ENCODE results near the gene RXFP1.
A peak's percentile ranks its signal among the peaks of the same experiment; 100 is the strongest.
"Not testable (repeated sequence)": the region's sequence is repeated elsewhere in the genome, so short reads cannot be mapped to it uniquely, and the experiment has no call there.

RXFP1 gene

GRCh38 chr4:158621729-158622128 is 100.0 kb downstream of the RXFP1 start:
- DNase-seq, result no peak

- no peak for DNase-seq
Observed at GRCh38 chr4:158622251-158622650, 100.6 kb downstream of the RXFP1 start.

GRCh38 chr4:158624889-158625478 is 103.3 kb downstream of the RXFP1 start:
- DNase-seq, result no peak

GRCh38 chr4:158625544-158625943 is 103.9 kb downstream of the RXFP1 start:
- DNase-seq, result no peak

GRCh38 chr4:158630893-158631292 is 109.2 kb downstream of the RXFP1 start:
- no peak for DNase-seq

GRCh38 chr4:158636619-158637018 is 114.9 kb downstream of the RXFP1 start:
- no peak for DNase-seq

GRCh38 chr4:158644356-158644755 is 122.7 kb downstream of the RXFP1 start:
- no peak for DNase-seq

GRCh38 chr4:158644760-158645159 is 123.1 kb downstream of the RXFP1 start:
- no peak for DNase-seq

- DNase-seq, result no peak
Observed at GRCh38 chr4:158649111-158649680, 127.5 kb downstream of the RXFP1 start.

- no peak for DNase-seq
Observed at GRCh38 chr4:158652920-158653319, 131.2 kb downstream of the RXFP1 start.

GRCh38 chr4:158656439-158656838 is 134.8 kb downstream of the RXFP1 start:
- no peak for DNase-seq

GRCh38 chr4:158657291-158657690 is 135.6 kb downstream of the RXFP1 start:
- DNase-seq, result no peak

- not testable (repeated sequence) for DNase-seq
Observed at GRCh38 chr4:158663255-158663654, 141.6 kb downstream of the RXFP1 start.

GRCh38 chr4:158663707-158664625 is 142.3 kb downstream of the RXFP1 start:
- not testable (repeated sequence) for DNase-seq

GRCh38 chr4:158664806-158665205 is 143.1 kb downstream of the RXFP1 start:
- no peak for DNase-seq

- DNase-seq, result no peak
Observed at GRCh38 chr4:158666892-158667291, 145.2 kb downstream of the RXFP1 start.

GRCh38 chr4:158667651-158668198 is 146.0 kb downstream of the RXFP1 start:
- DNase-seq, result peak; percentile 13

GRCh38 chr4:158669310-158669709 is 147.6 kb downstream of the RXFP1 start:
- no peak for DNase-seq

GRCh38 chr4:158670975-158671664 is 149.4 kb downstream of the RXFP1 start:
- DNase-seq, result peak; percentile 37

GRCh38 chr4:158671665-158671914 is 149.9 kb downstream of the RXFP1 start, which contains the start of gene C4orf46:
C4orf46 (minus strand) TSS chr4:158671887; CDS start chr4:158671801, 86 bp downstream.
- DNase-seq, result no peak

- peak; percentile 97 for DNase-seq
Observed at GRCh38 chr4:158671915-158672806, 150.5 kb downstream of the RXFP1 start, which contains the start of gene ETFDH. ETFDH (plus strand) TSS chr4:158672296; CDS start chr4:158672457, 161 bp downstream.

GRCh38 chr4:158673633-158674032 is 152.0 kb downstream of the RXFP1 start:
- no peak for DNase-seq

Measured in activated CD4-positive, alpha-beta T cell treated with anti-CD3 and anti-CD28 coated beads, Interleukin-2, amount 50 U/mL, for 1 hour (primary cell).